Activated T-cell treated with anti-CD3 and anti-CD28 coated beads, Interleukin-2, amount 50 U/mL, for 4 hours (primary cell): ENCODE measurements around the gene SWSAP1. TPM values are rescaled to one million over a fixed set of nuclear protein-coding genes. Genes with fewer than 3 reads are reported as not detected.
"Not testable (repeated sequence)": the region's sequence is repeated elsewhere in the genome, so short reads cannot be mapped to it uniquely, and the experiment has no call there.

Experiments
- ATAC-seq, 2 donors: fragments of 200-7000 bp; cut with Tn5 transposase; one replicate each; pipeline ENCODE4 v1.10.0; 2021
- DNase-seq: peaks from one replicate; pipeline ENCODE4 v3.0.0-alpha.2; 2020
- H3K27me3 Mint-ChIP-seq: one replicate; pipeline ENCODE4 v1.8.0; 2021; ENCODE audit warnings: low read depth, mixed read lengths
- H3K36me3 Mint-ChIP-seq: one replicate; pipeline ENCODE4 v1.8.0; 2022; ENCODE audit warnings: mixed read lengths; ENCODE audit not compliant: insufficient read depth
- H3K4me1 Mint-ChIP-seq: one replicate; pipeline ENCODE4 v1.8.0; 2021; ENCODE audit warnings: low read depth, mixed read lengths
- H3K4me3 Mint-ChIP-seq: one replicate; pipeline ENCODE4 v1.8.0; 2021; ENCODE audit warnings: mild to moderate bottlenecking, moderate library complexity, mixed read lengths
- H3K9me3 Mint-ChIP-seq: one replicate; pipeline ENCODE4 v1.8.0; 2021; ENCODE audit warnings: mixed read lengths
- total RNA-seq, 3 donors: library from RNA; stranded (reverse); gene quantifications; one replicate each; pipeline ENCODE4 v1.2.1, GENCODE V29; 2021

The SWSAP1 gene
- total RNA-seq, 3 donors from 2014 or later: 2.0 to 3.1 (median 2.1) TPM

- ATAC-seq (no peak), DNase-seq (no peak)
- Mint-ChIP-seq H3K4me1 (peaks cover 43% of the 10 kb centered on the region), H3K27me3 (no peaks in the 10 kb centered on the region), H3K9me3 (no peaks in the 10 kb centered on the region), H3K4me3 (no peak overlapping the region), H3K36me3 (no peaks in the 10 kb centered on the region)
Measured at GRCh38 chr19:11342429-11342828, 32.0 kb upstream of the SWSAP1 start.

- Mint-ChIP-seq H3K4me3 (peak overlapping the region; percentile 97), H3K27me3 (no peaks in the 10 kb centered on the region), H3K36me3 (peaks cover 2% of the 10 kb centered on the region), H3K4me1 (peaks cover 26% of the 10 kb centered on the region), H3K9me3 (no peaks in the 10 kb centered on the region)
- no peak for DNase-seq
- no peak for ATAC-seq
Measured at GRCh38 chr19:11345122-11345803, 29.2 kb upstream of the SWSAP1 start.

GRCh38 chr19:11346104-11346940 is 28.1 kb upstream of the SWSAP1 start, which contains the start of the genes CCDC159 and TMEM205:
TSS of gene CCDC159 (plus strand) at chr19:11346519. CDS start at chr19:11346607, 88 bp downstream.
TSS of gene TMEM205 (minus strand) at chr19:11346268. CDS start at chr19:11345619, 649 bp downstream.
- DNase-seq (peak; percentile 98), ATAC-seq (peak; percentile 99)
- H3K4me3 Mint-ChIP-seq: peak within 1 kb of the TSS; percentile 97
- H3K4me1 Mint-ChIP-seq: peaks cover 26% of the 10 kb centered on the region
- no peaks in the 10 kb centered on the region for H3K9me3 Mint-ChIP-seq
- no peaks in the 10 kb centered on the region for H3K27me3 Mint-ChIP-seq
- H3K36me3 Mint-ChIP-seq: peaks cover 2% of the 10 kb centered on the region

- peaks cover 26% of the 10 kb centered on the region for H3K4me1 Mint-ChIP-seq
- no peaks in the 10 kb centered on the region for H3K9me3 Mint-ChIP-seq
- H3K36me3 Mint-ChIP-seq: peaks cover 2% of the 10 kb centered on the region
- DNase-seq: no peak
- no peaks in the 10 kb centered on the region for H3K27me3 Mint-ChIP-seq
- peak overlapping the region; percentile 97 for H3K4me3 Mint-ChIP-seq
- ATAC-seq: no peak
Measured at GRCh38 chr19:11347546-11348039, 26.9 kb upstream of the SWSAP1 start.

- Mint-ChIP-seq H3K36me3 (peaks cover 2% of the 10 kb centered on the region), H3K4me3 (no peak overlapping the region), H3K27me3 (no peaks in the 10 kb centered on the region), H3K4me1 (peaks cover 26% of the 10 kb centered on the region), H3K9me3 (no peaks in the 10 kb centered on the region)
- DNase-seq: no peak
- ATAC-seq: no peak
Measured at GRCh38 chr19:11349171-11349570, 25.3 kb upstream of the SWSAP1 start.

GRCh38 chr19:11354102-11354501 is 20.4 kb upstream of the SWSAP1 start:
- ATAC-seq, H3K27me3 Mint-ChIP-seq, H3K9me3 Mint-ChIP-seq, H3K36me3 Mint-ChIP-seq, DNase-seq, H3K4me1 Mint-ChIP-seq, H3K4me3 Mint-ChIP-seq: not testable (repeated sequence)

- peak within 1 kb of the TSS; percentile 64 for H3K4me3 Mint-ChIP-seq
- H3K27me3 Mint-ChIP-seq: peaks cover 5% of the 10 kb centered on the region
- no peaks in the 10 kb centered on the region for H3K36me3 Mint-ChIP-seq
- DNase-seq (peak; percentile 74), ATAC-seq (peak; percentile 95 to 96)
- no peaks in the 10 kb centered on the region for H3K9me3 Mint-ChIP-seq
- H3K4me1 Mint-ChIP-seq: peaks cover 10% of the 10 kb centered on the region
Measured at GRCh38 chr19:11355160-11356073, 19.0 kb upstream of the SWSAP1 start, which contains the start of gene PLPPR2. TSS of gene PLPPR2 (plus strand) at chr19:11355432. CDS start at chr19:11357674, 2,242 bp downstream.

- H3K4me3 Mint-ChIP-seq: peak overlapping the region; percentile 64
- H3K36me3 Mint-ChIP-seq: no peaks in the 10 kb centered on the region
- DNase-seq: no peak
- H3K4me1 Mint-ChIP-seq: peaks cover 10% of the 10 kb centered on the region
- peaks cover 5% of the 10 kb centered on the region for H3K27me3 Mint-ChIP-seq
- H3K9me3 Mint-ChIP-seq: no peaks in the 10 kb centered on the region
- ATAC-seq: no peak
Measured at GRCh38 chr19:11356074-11356397, 18.4 kb upstream of the SWSAP1 start.

- no peaks in the 10 kb centered on the region for H3K36me3 Mint-ChIP-seq
- no peak overlapping the region for H3K4me3 Mint-ChIP-seq
Measured at GRCh38 chr19:11356676-11357550, 17.6 kb upstream of the SWSAP1 start.

GRCh38 chr19:11359421-11359820 is 15.0 kb upstream of the SWSAP1 start:
- peaks cover under 1% of the 10 kb centered on the region for H3K36me3 Mint-ChIP-seq
- H3K4me1 Mint-ChIP-seq: peaks cover 10% of the 10 kb centered on the region
- H3K4me3 Mint-ChIP-seq: no peak overlapping the region
- peaks cover 5% of the 10 kb centered on the region for H3K27me3 Mint-ChIP-seq
- no peaks in the 10 kb centered on the region for H3K9me3 Mint-ChIP-seq
- ATAC-seq (no peak), DNase-seq (no peak)

More at GRCh38 chr19:11356676-11357550, 17.6 kb upstream of the SWSAP1 start:
- DNase-seq (no peak), ATAC-seq (no peak)
- Mint-ChIP-seq H3K27me3 (peaks cover 5% of the 10 kb centered on the region), H3K4me1 (peaks cover 10% of the 10 kb centered on the region), H3K9me3 (no peaks in the 10 kb centered on the region)

GRCh38 chr19:11361037-11361770 is 13.3 kb upstream of the SWSAP1 start:
- Mint-ChIP-seq H3K27me3 (peaks cover 2% of the 10 kb centered on the region), H3K9me3 (no peaks in the 10 kb centered on the region), H3K4me3 (no peak overlapping the region), H3K4me1 (peaks cover 2% of the 10 kb centered on the region), H3K36me3 (peaks cover 3% of the 10 kb centered on the region)
- DNase-seq: no peak
- no peak for ATAC-seq

GRCh38 chr19:11361771-11362731 is 12.4 kb upstream of the SWSAP1 start:
- no peaks in the 10 kb centered on the region for H3K9me3 Mint-ChIP-seq
- H3K27me3 Mint-ChIP-seq: no peaks in the 10 kb centered on the region
- ATAC-seq: peak in 1 of 2 donors; percentile 10
- H3K36me3 Mint-ChIP-seq: peaks cover 3% of the 10 kb centered on the region
- H3K4me3 Mint-ChIP-seq: no peak overlapping the region
- no peaks in the 10 kb centered on the region for H3K4me1 Mint-ChIP-seq
- no peak for DNase-seq
